Stimulated activated CD8-positive, alpha-beta memory T cell treated with anti-CD3 and anti-CD28 coated beads, Interleukin-15, amount 100 ng/mL, for 48 hours (primary cell): ENCODE data around the gene CFAP91.

Experiments
- DNase-seq, 2 donors: peaks; one replicate each; pipeline ENCODE4 v3.0.0-alpha.2; 2020; ENCODE audit warnings: low read depth in 2 of 2

Gene CFAP91

DNA sequence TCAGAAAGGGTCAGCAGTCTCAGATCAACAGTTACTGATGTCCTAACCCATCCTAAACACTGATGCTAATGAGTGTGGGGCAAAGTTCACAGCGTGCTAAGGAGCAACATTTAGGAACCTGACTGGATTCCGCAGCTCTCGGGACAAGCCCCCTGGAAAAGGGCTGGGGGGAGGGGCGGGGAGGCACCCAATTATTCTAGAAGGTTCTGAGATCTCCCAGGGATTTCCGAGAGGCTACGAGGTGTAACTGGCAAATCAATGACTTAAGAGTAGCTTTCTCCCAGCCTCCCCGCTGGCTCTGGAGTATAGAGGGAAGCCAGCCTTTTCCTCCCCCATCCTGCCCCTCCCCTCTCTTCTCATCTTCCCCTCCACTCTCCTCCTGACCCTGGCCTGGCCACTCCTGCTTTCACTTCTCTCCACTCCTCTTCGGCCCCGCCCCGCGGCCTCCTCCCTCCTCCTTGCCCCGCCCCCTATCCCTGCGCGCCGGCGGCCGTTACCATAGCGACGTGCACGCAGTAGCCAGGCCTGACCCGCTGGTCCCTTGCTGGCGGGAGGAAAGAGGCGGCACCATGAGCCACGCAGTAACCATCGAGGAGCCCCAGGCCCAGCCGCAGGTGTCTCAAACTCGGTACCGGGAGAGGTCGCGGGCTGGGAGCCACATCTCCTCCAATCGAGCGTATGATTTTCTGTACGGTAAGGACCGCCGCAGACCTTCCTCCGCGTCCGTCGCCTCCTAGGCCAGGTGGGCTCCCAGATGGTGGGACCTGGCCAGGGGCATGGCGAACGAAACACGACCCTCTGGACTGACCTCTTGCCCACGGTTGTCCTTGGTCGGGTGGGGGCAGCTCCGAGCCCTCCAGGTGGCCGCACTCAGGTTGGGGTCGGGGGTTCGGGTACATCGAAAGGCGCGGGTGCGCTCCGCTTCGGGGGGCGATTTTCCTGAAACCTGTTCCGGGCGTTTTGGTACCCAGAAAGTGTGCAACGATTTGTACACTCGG is at the start of gene CFAP91:
TSS of gene CFAP91 (plus strand) at position 493 of the 998 bp plus-strand sequence. CDS start at position 570, 77 bp downstream.
- peak; percentile 77 to 78 for DNase-seq

DNA sequence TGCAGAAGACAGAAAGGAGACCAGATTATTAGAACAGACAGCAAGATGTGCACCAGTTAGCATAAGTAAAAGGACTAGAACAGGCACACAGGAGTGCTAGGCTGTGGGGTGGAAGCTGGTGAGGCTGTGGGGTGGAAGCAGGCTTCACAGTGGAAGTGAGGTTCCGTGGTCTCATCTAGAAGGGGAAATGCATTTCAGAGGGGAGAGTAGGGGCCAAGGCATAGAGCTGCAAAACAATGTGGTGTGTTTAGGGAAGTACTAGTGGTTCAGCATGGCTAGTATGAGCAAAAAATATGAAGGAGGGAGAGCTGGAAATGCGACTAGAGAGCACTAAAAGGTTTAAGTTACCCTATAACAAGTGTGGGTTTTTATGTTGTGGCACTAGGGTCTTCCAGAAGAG is 48.9 kb upstream of the CFAP91 start:
- no peak for DNase-seq

DNA sequence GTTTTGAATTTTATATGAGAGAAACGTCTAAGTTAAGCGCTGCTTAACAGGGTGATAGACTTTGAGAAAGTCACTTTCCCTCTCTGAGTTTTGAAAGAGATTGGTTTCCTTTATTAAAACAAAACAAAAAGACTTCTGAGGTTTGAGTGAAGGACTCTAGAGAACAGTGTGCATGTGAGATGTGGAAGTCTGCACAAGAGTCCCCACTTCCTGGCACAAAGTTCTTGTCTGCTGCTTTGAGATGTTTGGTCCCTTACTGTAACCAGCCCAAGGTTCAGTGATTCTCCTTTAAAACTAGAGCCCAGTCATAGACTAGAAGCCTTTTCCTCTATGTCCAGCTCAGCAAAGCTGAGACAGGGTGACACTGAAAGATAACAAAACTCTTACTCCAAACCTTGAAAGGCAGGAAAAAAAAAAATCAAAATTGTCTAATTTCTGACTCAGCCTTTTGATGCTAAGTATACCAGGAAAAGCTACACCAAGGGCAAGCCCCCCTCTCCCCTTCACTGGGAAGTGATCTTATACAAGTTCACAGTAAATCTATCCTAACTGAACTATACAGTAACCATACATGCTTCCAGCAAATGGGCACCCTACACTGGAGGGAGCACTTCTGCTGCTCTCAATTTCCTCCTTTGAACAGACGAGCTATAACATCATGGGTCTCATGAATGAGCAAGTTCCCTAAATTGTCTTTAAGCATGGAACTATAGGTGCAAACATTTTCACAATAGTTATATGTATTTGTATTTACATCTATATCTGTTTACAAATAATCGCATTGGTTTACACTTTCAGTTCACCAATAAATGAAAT is 44.7 kb upstream of the CFAP91 start:
- no peak for DNase-seq

DNA sequence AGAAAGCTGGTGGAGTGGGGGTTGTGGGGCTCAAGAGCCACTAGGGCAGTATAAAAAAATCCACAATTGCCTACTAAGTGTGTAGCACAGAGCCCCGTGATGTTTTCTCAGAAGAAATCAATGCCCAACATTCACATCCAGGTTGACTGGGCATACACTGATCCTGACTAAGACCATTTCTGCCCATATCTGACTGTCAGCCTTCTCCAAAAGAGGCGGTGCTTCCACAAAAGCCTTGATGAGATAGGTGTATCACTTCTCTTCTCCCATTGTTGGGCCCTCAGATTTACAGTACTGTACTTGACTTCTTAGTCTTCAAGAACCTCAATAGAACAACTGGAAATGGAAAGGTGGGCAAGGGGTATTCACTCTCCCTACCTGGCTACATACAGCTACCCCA is 43.8 kb upstream of the CFAP91 start:
- no peak for DNase-seq

DNA sequence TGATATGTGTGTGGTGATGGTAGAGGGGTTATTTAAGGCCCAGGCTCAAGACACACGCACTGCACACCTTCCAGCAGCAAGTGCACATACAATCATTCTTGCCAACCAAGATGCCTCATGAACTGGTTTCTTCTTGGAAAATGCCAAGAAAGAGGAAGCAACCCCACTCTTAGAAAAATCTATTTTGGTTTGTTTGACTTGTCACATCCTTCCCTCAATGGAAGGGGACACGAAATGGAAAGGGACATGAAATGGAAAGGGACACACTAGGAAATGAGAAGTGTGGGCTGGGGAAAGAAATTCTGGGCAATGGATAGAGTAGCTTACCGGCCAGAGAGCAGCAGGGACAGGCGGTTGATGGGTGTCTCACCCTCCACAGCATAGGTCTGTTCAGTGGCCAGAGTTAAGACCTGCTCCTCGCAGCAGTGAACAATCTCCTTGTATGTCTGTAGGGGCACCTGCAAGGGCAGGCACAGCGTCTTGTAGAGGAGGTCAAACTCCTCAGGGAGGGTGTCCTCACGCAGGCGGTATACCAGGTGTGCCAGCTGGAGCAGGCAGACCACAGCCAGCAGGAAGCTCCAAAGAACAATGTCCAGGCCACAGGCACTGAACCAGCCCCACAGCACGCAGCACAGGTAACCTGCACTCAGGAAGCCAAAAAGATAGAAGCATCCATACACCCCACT is 43.1 kb upstream of the CFAP91 start:
- DNase-seq: no peak

DNA sequence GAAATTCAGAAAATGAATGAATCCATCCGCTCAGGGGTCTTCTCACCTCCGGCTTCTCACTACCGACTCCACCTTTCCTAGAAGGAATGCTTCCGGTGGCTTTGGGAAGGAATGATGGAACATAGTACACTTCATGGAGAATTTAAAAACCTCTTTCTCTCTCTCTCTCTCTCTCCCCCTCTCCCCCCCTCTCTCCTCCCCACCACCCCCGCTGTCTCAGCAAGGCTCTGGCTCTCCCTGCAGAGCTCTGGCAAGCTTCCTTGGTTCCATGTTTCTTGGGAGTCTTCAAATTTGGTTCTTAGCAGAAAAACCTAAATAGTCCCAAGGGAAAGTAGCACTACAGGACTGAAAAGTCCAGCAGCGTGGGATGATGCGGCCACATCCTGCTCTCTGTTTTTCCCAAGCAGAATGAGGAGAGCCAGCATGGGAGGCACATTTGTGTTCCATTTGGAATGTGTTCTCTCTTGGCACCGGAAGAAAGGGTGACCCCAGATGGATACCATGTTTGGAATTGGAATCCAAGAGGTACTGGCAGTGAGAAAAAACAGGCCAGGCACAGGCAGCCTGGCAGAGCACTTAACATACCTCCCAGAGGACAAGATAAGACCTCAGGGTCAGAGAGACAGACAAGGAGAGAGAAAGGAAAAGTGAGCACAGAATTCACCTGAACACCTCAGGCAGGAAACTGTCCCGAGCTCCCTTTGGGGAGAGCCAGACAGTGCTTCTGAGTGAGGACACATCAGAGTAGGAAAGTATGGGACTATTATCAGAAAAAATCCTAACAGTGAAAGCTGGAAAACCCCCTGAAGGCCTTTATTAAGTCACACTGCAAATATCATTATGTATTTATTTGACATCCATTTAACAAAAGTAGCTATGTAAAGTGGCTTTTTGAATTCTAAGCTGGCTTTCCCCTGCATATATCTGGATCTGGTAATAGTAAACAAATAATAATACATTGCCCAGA is 42.1 kb upstream of the CFAP91 start, which contains the start of gene POPDC2:
TSS of gene POPDC2 (minus strand) at position 116 of the 967 bp plus-strand sequence. CDS start 166 bp downstream, outside the sequence.
- no peak for DNase-seq

DNA sequence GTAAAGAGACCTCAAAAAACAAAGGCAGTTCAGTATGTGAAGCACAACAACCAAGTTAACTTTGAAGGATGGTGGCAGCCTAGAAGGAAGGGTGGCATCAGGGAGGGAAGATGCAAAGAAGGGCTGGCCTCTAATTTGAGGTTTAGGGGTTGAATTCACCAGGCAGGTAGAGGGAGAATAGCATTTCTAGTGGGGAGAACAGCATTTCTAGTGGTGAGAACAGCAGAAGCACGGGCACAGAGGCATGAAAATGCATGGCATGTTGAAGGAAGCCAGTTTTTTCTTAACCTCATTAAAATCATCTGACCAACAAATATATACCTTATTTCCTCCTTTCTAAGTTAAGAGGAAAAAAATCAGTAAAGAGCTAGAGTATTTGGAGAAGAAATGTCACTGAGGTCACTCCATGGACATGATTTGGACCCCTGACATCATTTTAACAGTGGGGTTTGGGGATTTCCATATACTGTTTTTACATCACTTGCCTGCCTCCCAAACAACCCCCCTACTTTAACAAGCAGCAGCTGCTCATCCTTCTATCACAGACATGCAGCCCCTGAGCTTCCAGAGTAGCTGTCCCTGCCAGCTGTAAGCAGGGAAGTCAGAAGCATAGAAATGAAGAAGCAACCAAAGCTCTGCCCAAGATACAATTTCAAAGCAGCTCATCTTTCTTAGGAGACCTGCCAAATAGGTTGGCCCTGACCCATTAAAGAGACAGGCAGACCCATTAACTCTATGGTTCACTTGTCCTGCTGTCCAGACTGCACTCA is 40.0 kb upstream of the CFAP91 start:
- DNase-seq: no peak

DNA sequence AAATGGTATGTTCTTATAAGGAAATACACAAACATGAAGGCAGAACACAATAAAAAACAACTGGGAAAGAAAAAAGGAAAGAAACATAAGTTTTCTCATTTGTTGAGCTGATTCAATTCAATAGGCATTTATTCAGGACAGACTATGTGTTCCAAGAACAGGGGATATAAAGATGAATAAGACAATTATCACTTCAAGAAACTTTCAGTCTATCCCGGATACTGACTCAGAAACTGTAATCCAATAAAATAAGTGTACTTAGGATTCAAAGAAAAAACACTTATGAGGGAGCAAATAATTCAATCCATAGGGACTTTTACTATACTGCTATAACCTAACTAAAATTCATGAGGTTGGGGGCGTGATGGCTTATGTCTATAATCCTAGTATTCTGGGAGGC is 38.9 kb upstream of the CFAP91 start:
- no peak for DNase-seq

DNA sequence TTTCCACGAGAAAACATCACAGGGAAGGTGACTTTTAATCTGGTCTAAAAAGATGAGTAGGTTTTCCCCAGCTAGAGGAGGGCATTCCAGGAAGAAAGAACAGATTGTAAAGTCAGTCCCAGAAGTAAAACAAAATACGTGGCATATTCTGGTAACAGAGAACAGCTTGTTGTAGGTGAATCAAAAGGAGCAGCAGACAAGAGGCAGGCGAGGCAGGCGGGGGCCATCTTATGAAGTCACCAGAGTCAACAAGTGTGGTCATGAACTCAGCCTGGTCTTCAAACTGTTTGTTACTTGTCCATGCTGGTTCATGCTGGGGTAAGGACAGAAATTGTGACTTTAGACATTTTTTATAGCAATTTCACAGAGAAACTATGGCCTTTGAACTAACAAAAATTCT is 38.5 kb upstream of the CFAP91 start:
- no peak for DNase-seq

DNA sequence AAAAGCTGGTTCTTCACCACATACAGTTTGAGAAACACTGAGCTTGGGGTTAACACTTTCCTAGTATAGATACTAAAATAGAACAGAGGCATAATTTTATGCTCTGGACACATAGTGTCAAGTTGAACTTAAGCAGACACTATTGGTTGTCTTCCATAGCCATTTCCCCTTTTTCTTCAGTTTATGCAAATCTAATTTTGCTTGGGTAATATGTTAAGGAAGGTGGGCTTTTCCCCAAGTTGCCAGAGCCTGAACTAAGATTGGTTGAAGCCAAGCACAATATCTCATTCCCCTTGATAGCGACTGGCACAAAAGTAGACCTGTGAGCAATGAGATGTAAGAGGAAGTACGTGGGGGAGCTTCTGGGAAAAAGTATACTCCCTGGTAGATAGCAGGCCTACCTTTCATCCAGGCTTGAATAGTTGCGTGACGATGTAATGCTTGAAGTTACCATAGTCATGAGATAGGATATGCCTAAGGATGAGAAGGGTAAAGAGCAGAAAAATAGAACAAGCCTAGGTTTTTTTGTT is 37.9 kb upstream of the CFAP91 start:
- DNase-seq: no peak

DNA sequence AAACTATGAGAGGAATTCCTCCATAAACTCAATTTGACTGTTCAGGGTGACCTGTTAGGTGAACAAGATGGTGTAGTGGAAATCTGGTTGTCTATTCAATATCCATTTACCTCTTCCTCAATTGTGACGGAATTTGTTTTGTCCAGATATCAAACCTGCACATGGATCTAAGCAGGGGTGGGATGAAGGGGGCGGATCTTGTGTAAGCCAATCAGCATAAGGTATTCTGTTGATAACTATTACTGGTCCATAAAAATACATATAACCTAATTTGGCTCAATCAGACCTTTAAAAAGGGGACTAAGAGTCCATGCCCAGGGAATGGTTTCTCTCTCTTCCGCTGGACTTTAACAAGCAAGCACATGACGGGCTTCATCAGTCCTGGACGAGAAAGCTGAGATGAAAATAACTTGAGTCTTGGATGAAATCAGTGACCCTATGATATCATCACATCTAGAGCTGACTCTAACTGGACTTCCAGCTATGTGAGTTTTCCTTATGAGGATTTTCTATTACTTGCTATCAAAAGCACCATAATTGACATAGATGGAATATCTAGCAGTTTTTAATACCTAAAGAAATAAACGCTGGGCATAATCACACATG is 36.8 kb upstream of the CFAP91 start:
- no peak for DNase-seq

DNA sequence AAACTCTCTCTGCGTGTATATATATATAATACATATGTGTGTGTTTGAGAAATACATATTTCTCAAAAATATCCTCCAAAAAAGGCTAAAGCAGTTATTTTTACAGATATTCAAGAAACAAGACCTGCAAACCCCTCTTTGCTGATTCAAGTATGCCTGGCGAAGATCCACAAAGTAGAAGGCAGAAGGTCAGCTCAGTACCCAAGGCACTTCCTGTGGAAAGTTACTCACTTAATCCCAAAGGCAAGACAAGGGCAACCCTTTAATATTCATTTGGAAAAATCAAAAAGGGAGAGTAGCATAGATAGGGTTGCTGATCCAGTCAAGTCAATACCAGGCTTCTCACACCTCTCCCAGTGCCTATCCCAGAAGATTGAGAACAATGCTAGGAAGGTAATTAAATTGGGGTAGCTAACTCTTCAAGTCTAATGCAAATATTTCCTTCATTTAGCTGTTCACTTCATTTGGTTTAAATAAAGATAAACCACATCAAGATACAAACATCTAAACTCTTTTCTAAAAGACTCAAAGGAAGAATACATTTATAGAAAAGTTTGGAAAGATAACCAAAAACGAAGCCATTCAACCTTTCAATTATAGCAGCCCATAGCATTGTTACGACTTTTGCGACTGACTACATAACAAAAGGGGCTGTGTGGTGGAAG is 32.8 kb upstream of the CFAP91 start:
- no peak for DNase-seq

DNA sequence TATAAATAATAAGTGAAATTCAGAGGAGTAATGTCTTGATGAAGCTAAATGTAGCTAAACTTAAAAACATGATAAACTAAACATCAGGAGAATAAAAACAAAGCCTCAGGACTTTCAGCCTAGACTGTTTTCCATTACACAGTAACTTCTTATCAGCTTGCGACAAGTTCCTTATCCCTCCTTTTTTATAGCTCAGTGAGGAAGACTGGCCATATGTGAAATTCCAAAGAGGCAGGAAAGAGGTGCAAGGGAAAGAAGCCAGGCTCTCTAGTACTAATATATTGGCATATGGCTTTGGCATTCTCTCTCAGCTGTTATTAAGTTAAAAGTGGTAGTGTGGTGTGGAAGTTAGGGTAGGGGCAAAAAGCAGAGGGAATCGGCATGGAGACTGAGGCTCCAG is 30.0 kb upstream of the CFAP91 start:
- DNase-seq: no peak

DNA sequence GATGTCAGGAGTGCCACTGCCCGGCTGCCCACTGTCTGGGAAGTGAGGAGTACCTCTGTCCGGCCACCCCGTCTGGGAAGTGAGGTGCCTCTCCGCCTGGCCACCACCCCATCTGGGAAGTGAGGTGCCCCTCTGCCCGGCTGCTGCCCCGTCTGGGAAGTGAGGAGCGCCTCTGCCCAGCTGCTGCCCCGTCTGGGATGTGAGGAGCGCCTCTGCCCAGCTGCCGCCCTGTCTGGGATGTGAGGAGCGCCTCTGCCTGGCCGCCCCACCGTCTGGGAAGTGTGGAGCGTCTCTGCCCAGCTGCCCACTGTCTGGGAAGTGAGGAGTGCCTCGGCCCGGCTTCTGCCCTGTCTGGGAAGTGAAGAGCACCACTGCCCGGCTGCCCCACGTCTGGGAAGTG is 28.9 kb upstream of the CFAP91 start:
- no peak for DNase-seq

DNA sequence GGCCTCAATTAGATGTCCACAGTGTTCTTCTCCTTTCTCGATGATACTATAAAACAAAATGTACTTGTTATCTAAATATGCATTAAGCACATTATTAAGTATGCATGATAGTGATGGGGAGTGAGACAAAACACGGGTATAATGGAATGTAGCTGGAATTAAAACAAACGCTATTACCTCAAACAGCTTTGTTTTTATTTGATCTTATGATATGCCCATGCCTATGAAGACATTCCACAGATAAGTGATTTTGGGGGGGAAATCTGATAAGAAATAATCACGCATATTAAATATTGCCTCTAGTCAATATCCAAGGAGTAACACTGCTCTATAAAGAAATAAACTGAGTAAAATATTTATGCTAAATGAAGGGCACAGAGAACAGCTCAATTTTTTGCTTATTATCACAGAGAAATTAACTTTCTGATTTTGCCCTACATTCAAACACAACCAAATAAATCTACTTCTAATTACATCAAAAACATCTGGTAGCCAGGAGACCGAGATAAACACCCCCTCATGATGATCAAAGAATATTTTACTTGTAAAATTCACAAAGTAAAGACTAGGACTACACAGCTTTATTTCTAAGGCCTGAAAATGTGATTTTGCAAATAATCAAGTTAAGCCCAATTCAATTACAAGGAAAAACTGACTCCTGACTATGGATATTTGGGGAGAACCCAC is 27.5 kb upstream of the CFAP91 start:
- DNase-seq: no peak

DNA sequence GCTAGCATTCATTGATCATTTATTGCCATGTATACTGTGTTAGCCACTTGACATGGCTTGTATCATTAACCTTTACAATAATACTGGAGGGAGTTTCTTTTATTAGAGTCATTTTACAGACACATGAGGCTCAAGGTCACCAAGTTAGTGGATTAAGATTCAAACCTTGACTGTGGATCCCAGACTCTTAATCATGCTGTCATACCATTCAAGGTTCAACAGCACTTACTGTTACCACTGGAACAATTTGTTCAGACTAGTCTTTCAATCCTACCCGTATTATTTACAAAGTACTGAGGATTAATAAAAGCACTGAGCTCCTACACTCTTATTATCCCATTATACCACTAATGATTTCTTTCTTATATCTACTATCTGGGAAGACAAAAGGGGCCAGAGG is 26.8 kb upstream of the CFAP91 start:
- DNase-seq: no peak

DNA sequence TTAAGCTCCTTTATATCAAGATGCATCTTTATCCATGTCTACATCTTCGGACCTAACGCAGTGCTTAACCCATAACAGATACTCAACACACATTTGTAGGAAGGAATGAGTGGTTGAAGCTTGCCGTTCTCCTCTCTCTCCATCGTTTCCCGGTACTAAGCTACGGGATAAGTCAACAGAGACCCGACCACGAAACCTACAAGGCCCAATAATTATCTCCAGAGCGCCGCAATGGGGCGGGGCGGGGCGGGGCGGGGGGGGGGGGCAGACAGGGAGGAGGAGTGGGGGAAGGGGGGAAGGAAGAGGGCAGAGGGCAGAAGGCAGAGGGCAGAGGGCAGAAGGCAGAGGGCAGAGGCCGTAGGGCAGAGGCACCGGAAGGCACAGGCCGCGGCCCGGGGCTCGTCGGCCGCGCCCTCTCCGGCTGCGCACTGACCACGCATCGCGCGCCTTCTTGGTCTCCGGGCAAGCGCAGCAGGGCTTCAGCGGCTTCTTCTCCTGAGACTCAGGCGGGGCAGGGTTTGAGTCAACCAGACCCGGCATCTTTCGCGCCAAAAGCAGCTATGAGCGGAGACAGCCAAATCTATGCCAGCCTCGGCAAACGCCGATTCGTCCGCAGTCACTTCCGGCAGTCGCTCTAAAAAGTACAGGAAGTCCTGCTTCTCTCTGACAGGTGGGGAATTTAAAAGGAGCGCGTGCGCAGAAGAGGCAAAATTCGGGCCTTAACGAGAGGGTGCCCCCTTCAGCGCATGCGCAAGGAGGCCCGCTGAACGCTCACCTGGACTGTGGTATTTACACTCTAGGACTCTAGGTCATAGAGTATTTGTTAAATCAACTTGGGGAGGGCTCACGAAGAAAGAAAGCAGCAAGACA is 25.8 kb upstream of the CFAP91 start, which contains the start of gene COX17:
TSS of gene COX17 (minus strand) at position 636 of the 870 bp plus-strand sequence. CDS start at position 540, 96 bp downstream.
- peak; percentile 90 to 93 for DNase-seq
